ENCODE data around the gene ETNK2. TPM values are rescaled to one million over a fixed set of nuclear protein-coding genes. Genes with fewer than 3 reads are reported as not detected.

Gene ETNK2
- total RNA-seq, 4 donors from 2014 or later = 12.4 to 77.8 (median 32.6) TPM

DNA sequence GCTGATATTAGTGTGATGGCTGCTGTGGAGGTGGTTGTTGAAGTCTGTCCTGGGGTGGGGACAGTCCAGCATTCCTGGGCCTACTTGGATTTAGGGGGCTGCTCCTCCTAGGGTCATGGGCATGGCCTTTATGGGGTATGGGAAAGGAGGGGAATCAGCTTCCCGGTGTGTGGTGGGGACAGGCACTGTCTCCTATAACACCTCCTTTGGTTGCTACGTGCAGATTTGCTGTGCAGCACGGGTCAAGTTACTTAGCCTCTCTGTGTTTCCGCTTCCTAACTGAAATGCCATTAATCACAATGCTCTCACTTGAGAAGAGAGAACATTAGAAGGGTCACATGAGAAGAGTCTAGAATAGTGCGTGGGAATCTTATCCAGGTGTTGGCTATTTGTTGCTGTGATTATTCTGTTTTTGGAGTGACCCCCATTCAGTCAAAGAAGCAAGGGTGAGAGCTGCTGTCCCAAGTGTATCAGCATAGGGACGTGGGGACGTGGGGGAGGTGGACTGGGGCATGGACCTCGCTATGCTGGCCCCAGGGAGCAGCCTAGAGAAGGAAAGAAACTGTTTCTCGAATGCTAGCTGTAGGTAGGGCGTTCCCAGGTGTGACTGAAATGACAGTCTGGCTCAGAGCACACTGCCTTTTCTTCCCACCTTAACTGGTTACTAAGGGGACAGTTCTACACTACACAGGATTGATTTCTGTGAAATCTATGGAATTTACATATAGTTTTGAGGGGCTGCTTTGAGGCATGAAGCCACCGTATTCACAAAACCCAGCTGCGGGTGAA is 59.0 kb downstream of the ETNK2 start:
- TF ChIP-seq, protein P1, sequence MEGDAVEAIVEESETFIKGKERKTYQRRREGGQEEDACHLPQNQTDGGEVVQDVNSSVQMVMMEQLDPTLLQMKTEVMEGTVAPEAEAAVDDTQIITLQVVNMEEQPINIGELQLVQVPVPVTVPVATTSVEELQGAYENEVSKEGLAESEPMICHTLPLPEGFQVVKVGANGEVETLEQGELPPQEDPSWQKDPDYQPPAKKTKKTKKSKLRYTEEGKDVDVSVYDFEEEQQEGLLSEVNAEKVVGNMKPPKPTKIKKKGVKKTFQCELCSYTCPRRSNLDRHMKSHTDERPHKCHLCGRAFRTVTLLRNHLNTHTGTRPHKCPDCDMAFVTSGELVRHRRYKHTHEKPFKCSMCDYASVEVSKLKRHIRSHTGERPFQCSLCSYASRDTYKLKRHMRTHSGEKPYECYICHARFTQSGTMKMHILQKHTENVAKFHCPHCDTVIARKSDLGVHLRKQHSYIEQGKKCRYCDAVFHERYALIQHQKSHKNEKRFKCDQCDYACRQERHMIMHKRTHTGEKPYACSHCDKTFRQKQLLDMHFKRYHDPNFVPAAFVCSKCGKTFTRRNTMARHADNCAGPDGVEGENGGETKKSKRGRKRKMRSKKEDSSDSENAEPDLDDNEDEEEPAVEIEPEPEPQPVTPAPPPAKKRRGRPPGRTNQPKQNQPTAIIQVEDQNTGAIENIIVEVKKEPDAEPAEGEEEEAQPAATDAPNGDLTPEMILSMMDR (IDR thresholded peaks at IDR 0.05; ENCODE audit: low read depth) = no peak

DNA sequence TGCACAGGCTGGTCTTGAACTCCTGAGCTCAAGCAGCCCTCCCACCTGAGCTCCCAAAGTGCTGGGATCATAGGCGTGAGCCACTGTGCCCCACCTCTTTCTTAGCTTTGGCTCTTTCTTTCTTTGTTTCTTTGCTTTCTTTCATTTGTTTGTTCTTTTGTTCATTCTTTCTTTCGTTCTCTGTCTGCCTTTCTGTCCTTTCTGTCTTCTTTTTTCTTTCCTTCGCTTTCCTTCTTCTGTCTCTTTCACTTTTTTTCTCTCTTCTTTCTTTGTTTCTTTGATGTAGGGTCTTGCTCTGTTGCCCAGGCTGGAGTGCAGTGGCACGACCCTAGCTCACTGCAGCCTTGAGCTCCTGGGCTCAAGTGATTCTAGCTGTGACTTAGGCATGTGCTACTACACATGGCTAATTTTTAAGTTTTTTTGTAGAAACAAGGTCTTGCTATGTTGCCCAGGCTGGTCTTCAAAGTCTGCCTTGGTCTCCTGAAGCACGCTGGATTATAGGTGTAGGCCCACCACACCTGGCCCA is 60.0 kb downstream of the ETNK2 start:
- TF ChIP-seq, protein P1 (IDR thresholded peaks at IDR 0.05; ENCODE audit: low read depth) = no peak

DNA sequence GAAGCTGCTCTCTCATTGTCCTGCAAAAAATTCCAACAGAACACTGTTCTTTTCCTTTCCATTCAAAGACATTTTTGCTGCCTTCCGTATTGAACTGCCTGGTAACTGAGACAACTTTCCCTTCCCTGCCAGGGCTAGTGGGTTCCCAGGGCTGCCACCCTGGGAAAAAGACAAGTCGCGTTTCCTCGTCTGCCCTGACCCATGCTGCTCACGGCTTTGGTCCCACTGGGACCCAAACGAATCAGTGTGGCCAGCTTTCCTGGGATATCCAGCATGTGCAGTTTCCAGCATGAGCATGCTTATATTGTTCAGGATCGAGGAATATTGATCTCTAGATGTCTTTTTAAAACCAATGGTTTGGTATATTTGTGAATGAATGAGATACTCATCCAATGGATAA is 60.8 kb downstream of the ETNK2 start:
- TF ChIP-seq, protein P1 (IDR thresholded peaks at IDR 0.05; ENCODE audit: low read depth) = no peak

GRCh38 chr1:204089044-204089751 is 62.6 kb downstream of the ETNK2 start:
- TF ChIP-seq, protein P1 (IDR thresholded peaks at IDR 0.05; ENCODE audit: low read depth) = no peak

- TF ChIP-seq, protein P1 (IDR thresholded peaks at IDR 0.05; ENCODE audit: low read depth) = no peak
These were observed 63.2 kb downstream of the ETNK2 start for GRCh38 chr1:204088596-204088995.

DNA sequence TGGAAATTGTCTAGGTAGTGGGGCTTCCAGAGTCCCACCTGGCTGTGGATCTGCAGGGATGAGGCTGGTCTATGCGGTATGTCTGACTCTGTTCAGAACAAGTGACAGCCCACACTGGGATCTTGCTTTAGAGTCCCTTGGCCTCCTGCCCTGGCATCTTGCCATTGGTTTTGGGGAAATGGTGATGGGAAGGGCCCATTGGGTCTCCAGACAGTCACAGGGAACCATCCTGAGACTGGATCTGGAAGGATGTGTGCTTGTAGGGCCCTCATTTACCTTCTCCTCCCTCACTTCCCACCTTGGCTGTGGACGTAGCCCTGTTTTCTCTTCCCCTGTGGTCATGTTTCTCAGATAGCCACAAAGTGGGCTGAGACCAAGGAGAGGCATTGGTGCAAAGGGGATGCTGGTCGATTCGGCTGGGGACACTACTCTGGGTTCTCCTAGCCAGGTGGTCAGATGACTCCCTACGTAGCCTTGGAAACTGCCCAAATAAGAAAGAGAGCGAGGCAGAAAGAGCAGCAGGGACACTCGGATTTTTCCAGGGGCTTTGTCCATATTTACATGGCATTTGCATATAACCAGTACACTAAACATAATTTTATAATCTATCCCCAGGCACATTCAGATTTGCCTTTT is 63.8 kb downstream of the ETNK2 start:
- TF ChIP-seq, protein P1 (IDR thresholded peaks at IDR 0.05; ENCODE audit: low read depth) = no peak
